C4-2B (cell line): ENCODE results near the gene CTPS1.

Experiments
- CTCF ChIP-seq: fragments of 450-650 bp; conservative IDR thresholded peaks from 2 replicates; pipeline ENCODE4 v1.5.1; 2017; ENCODE audit warnings: mild to moderate bottlenecking
- ZFX ChIP-seq: fragments of 450-650 bp; IDR thresholded peaks from 2 replicates; pipeline ENCODE4 v1.6.1; 2017

- no peak for TF ChIP-seq CTCF
- no peak for TF ChIP-seq ZFX
Measured at GRCh38 chr1:41048540-41048939, 69.0 kb downstream of the CTPS1 start.
